K562 (cell line): ENCODE measurements around the gene PIM3.

ENCODE experiments used
- CTCF ChIP-seq, 3 experiments: IDR thresholded peaks in 2 of 3; conservative IDR thresholded peaks in 1 of 3; 2 replicates each; pipeline ENCODE4 v1.5.1; 2011 to 2012; ENCODE audit warnings: low read length in 3 of 3, mild to moderate bottlenecking in 3 of 3, control low read depth in 2 of 3, improper control_type of control experiment in 1 of 3, inconsistent platforms in 1 of 3, low read depth in 1 of 3, mixed read lengths in 1 of 3, moderate library complexity in 1 of 3; ENCODE audit not compliant: insufficient read depth in 2 of 3
- NRF1 ChIP-seq, 2 experiments: fragments of 450-650 bp; IDR thresholded peaks in 1 of 2; conservative IDR thresholded peaks in 1 of 2; 2 replicates each; pipeline ENCODE4 v1.6.1; 2014; ENCODE audit warnings: mild to moderate bottlenecking in 2 of 2
- ZBTB1 ChIP-seq: sonication (generic); formaldehyde crosslinking; IDR thresholded peaks from 2 replicates; pipeline ENCODE4 v1.8.1; 2023; ENCODE audit warnings: missing genetic modification reagents, low read depth, mild to moderate bottlenecking, borderline replicate concordance
- ZNF311 ChIP-seq: fragments of 250-450 bp; sonication (Bioruptor Pico); IDR thresholded peaks from 2 replicates; pipeline ENCODE4 v1.4.0; 2020; ENCODE audit warnings: mild to moderate bottlenecking, moderate library complexity

GRCh38 chr22:49975543-49976389 lies 15.2 kb downstream of the PIM3 start:
- TF ChIP-seq CTCF (IDR thresholded peaks at IDR 0.05 in 2 of 3, conservative IDR thresholded peaks at IDR 0.05 in 1 of 3; ENCODE audit: insufficient read depth in 2 of 3, low read depth in 1 of 3, low read length in 3 of 3) (no peak), ZNF311 (no peak), ZBTB1 (CRISPR knock-in tag) (no peak), NRF1 (conservative IDR thresholded peaks at IDR 0.05 in 1 of 2, IDR thresholded peaks at IDR 0.05 in 1 of 2) (peak; percentile 49 to 58)
